Astrocyte (in vitro differentiated cells and primary cell): Measurements from ENCODE around the gene FRMD4A. TPM values are rescaled to one million over a fixed set of nuclear protein-coding genes. Genes with fewer than 3 reads are reported as not detected.
"Not testable (repeated sequence)": the region's sequence is repeated elsewhere in the genome, so short reads cannot be mapped to it uniquely, and the experiment has no call there.

ENCODE experiments used
- DNase-seq: peaks from one replicate; pipeline ENCODE4 v3.0.0-alpha.2; 2010; ENCODE audit warnings: low read depth
- FAIRE-seq: peaks from 2 replicates; lab custom pipeline; 2011; peaks lifted over from hg19 to GRCh38; lab: Jason Lieb, UNC
- H2AFZ ChIP-seq: 2 replicates; pipeline ENCODE4 v1.6.0; 2012; ENCODE audit warnings: low read depth, low read length, inconsistent platforms
- H3K27ac ChIP-seq: 2 replicates; pipeline ENCODE4 v1.5.1; 2011; ENCODE audit warnings: low read depth, low read length, inconsistent platforms
- H3K27me3 ChIP-seq: 2 replicates; pipeline ENCODE4 v1.6.0; 2011; ENCODE audit warnings: low read length, inconsistent platforms; ENCODE audit not compliant: insufficient read depth
- H3K36me3 ChIP-seq: 2 replicates; pipeline ENCODE4 v1.5.1; 2011; ENCODE audit warnings: low read length, inconsistent platforms; ENCODE audit not compliant: insufficient read depth
- H3K4me1 ChIP-seq: 2 replicates; pipeline ENCODE4 v1.5.1; 2011; ENCODE audit warnings: low read length, inconsistent platforms; ENCODE audit not compliant: insufficient read depth
- H3K4me2 ChIP-seq: 2 replicates; pipeline ENCODE4 v1.6.0; 2012; ENCODE audit warnings: low read length, inconsistent platforms
- H3K4me3 ChIP-seq: 2 replicates; pipeline ENCODE4 v1.5.1; 2011; ENCODE audit warnings: low read depth, mild to moderate bottlenecking, low read length, inconsistent platforms; ENCODE audit not compliant: insufficient read depth
- H3K79me2 ChIP-seq: 2 replicates; pipeline ENCODE4 v1.6.0; 2012; ENCODE audit warnings: mild to moderate bottlenecking, low read length, inconsistent platforms; ENCODE audit not compliant: insufficient read depth
- H3K9ac ChIP-seq: 2 replicates; pipeline ENCODE4 v1.6.0; 2012; ENCODE audit warnings: mild to moderate bottlenecking, low read length, inconsistent platforms
- H3K9me3 ChIP-seq: 2 replicates; pipeline ENCODE4 v1.5.1; 2012; ENCODE audit warnings: low read depth, mild to moderate bottlenecking, low read length, inconsistent platforms; ENCODE audit not compliant: insufficient read depth
- H4K20me1 ChIP-seq: 2 replicates; pipeline ENCODE4 v1.6.0; 2012; ENCODE audit warnings: low read length, inconsistent platforms; ENCODE audit not compliant: insufficient read depth
- H3K27ac Mint-ChIP-seq: one replicate; pipeline ENCODE4 v1.8.0; 2021; ENCODE audit warnings: mild to moderate bottlenecking, mixed read lengths; ENCODE audit not compliant: unreplicated experiment
- H3K27me3 Mint-ChIP-seq: one replicate; pipeline ENCODE4 v1.8.0; 2021; ENCODE audit warnings: low read depth, mixed read lengths; ENCODE audit not compliant: unreplicated experiment
- H3K36me3 Mint-ChIP-seq: one replicate; pipeline ENCODE4 v1.8.0; 2021; ENCODE audit warnings: low read depth, mixed read lengths; ENCODE audit not compliant: unreplicated experiment
- H3K4me1 Mint-ChIP-seq: one replicate; pipeline ENCODE4 v1.8.0; 2021; ENCODE audit warnings: low read depth, mixed read lengths; ENCODE audit not compliant: unreplicated experiment
- H3K4me3 Mint-ChIP-seq: one replicate; pipeline ENCODE4 v1.8.0; 2021; ENCODE audit warnings: mild to moderate bottlenecking, moderate library complexity, mixed read lengths; ENCODE audit not compliant: unreplicated experiment
- H3K9me3 Mint-ChIP-seq: one replicate; pipeline ENCODE4 v1.8.0; 2021; ENCODE audit warnings: mild to moderate bottlenecking, mixed read lengths; ENCODE audit not compliant: unreplicated experiment
- CTCF ChIP-seq: IDR thresholded peaks from 2 replicates; pipeline ENCODE4 v1.5.1; 2011; ENCODE audit warnings: low read depth, mild to moderate bottlenecking, inconsistent platforms, low read length, moderate library complexity; ENCODE audit not compliant: insufficient read depth
- EZH2 ChIP-seq: IDR thresholded peaks from 2 replicates; pipeline ENCODE4 v1.6.1; 2012; ENCODE audit warnings: mild to moderate bottlenecking, low read length, inconsistent platforms; ENCODE audit not compliant: insufficient read depth
- total RNA-seq: library from RNA; stranded (reverse); gene quantifications from 2 replicates; pipeline ENCODE4 v1.2.1, GENCODE V29; 2021

Gene FRMD4A
- total RNA-seq, 1 donor from 2014 or later: 82.5 TPM

GRCh38 chr10:13956826-13957225 is 373.9 kb downstream of the FRMD4A start:
- no peak for DNase-seq
- TF ChIP-seq EZH2: no peak
- Histone ChIP-seq H3K9ac (no peak overlapping the region), H3K4me3 (no peak overlapping the region), H3K27ac (no peak overlapping the region), H3K79me2 (no peaks in the 10 kb centered on the region), H3K36me3 (no peaks in the 10 kb centered on the region), H3K9me3 (peaks cover 3% of the 10 kb centered on the region), H4K20me1 (no peaks in the 10 kb centered on the region), H3K4me2 (no peak overlapping the region), H3K27me3 (no peaks in the 10 kb centered on the region), H2AFZ (no peak overlapping the region), H3K4me1 (peaks cover 23% of the 10 kb centered on the region)
- Mint-ChIP-seq H3K9me3 (peaks cover 6% of the 10 kb centered on the region), H3K4me1 (peaks cover 30% of the 10 kb centered on the region), H3K4me3 (no peak overlapping the region), H3K36me3 (peaks cover 3% of the 10 kb centered on the region), H3K27me3 (no peaks in the 10 kb centered on the region), H3K27ac (no peak overlapping the region)
- no peak for FAIRE-seq

DNA sequence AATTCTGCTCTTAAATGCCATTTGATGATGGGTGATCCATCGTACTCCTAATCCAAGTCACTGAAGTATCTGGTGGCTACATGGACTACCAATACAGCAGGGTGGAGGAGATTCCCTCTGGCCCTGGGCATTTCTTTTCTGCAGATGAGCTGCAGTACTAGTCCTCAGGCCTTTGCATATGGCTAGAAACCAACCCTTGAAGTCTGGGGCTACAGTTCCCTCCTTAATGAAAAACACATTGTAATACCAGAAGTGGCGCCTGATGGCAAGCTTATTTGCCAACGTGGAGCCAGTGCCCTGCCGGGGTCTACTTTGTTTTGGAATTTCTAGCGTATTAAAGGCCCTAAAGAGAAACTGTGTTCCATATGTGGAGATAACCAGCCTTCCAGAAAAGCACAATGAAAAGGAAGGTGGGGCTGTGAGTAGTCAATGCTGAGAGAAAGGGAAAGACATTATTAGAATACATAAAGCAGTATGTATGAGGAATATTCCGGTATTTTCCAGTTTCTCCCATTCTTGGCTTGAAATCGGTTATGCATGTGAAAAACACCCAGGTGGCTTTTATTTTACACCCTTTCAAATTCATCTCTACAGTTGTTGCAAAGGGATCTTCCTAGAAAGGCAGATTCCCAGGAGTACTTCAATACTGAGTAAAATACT is 375.2 kb downstream of the FRMD4A start:
- no peak overlapping the region for H3K27ac ChIP-seq
- no peak overlapping the region for H3K4me3 ChIP-seq
- H3K4me2 ChIP-seq: no peak overlapping the region
- Mint-ChIP-seq H3K27me3 (no peaks in the 10 kb centered on the region), H3K4me1 (peaks cover 21% of the 10 kb centered on the region), H3K27ac (no peak overlapping the region), H3K36me3 (peaks cover 3% of the 10 kb centered on the region), H3K4me3 (no peak overlapping the region), H3K9me3 (peaks cover 7% of the 10 kb centered on the region)
- no peak overlapping the region for H3K9ac ChIP-seq
- peaks cover 3% of the 10 kb centered on the region for H3K9me3 ChIP-seq
- H3K4me1 ChIP-seq: peaks cover 18% of the 10 kb centered on the region
- H3K79me2 ChIP-seq: no peaks in the 10 kb centered on the region
- H4K20me1 ChIP-seq: no peaks in the 10 kb centered on the region
- FAIRE-seq: no peak
- DNase-seq: no peak
- TF ChIP-seq CTCF: no peak
- no peak for TF ChIP-seq EZH2
- no peak overlapping the region for H2AFZ ChIP-seq
- H3K36me3 ChIP-seq: no peaks in the 10 kb centered on the region
- H3K27me3 ChIP-seq: no peaks in the 10 kb centered on the region

- FAIRE-seq: not testable (repeated sequence)
Observed at GRCh38 chr10:13954195-13954594, 376.5 kb downstream of the FRMD4A start.

More at GRCh38 chr10:13954195-13954594, 376.5 kb downstream of the FRMD4A start:
- not testable (repeated sequence) for H3K79me2 ChIP-seq, H3K9me3 ChIP-seq, H3K36me3 Mint-ChIP-seq, H3K4me2 ChIP-seq, H3K27ac Mint-ChIP-seq, H3K9me3 Mint-ChIP-seq, DNase-seq, H2AFZ ChIP-seq, H3K4me3 Mint-ChIP-seq, H3K27ac ChIP-seq, H3K36me3 ChIP-seq, H3K27me3 ChIP-seq, H3K4me3 ChIP-seq, H3K9ac ChIP-seq, H3K27me3 Mint-ChIP-seq, H4K20me1 ChIP-seq
- H3K4me1 Mint-ChIP-seq: peaks cover 19% of the 10 kb centered on the region
- H3K4me1 ChIP-seq: peaks cover 18% of the 10 kb centered on the region
